ENCODE results near the gene TSPAN3.

TSPAN3 gene

DNA sequence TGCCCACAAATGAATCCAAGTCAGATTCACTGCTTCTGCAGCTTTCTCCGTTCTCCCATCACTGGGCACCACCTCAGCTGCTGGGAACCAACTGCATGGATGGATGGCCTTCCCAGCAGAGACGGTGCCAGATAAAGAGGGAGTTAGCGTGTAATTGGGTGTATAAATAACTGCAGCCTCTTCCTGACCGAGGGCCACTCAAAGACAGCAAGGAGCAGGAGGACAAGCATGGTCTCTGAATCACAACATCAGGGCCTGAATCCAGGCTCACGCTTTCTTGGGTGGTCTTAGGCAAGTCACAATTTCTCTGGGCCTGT, 31.7 kb downstream of the TSPAN3 start:
- no peak for DNase-seq (ENCODE audit: low spot score)
- H3K4ac ChIP-seq (ENCODE audit: low read length), result no peak overlapping the region
- H3K4me1 ChIP-seq (ENCODE audit: control insufficient read depth in 2 of 2, insufficient read depth in 1 of 2, low read depth in 1 of 2, low read length in 2 of 2), result peaks cover 0 to 6% of the 10 kb centered on the region in 2 donors
- no peak overlapping the region for H2BK120ac ChIP-seq (ENCODE audit: low read depth, low read length)
- no peak overlapping the region for H3K18ac ChIP-seq (ENCODE audit: low read length)
- no peak overlapping the region for H3K23ac ChIP-seq (ENCODE audit: low read depth, low read length, poor library complexity)
- no peaks in the 10 kb centered on the region for H3K9me3 ChIP-seq (replicated peaks in 1 of 2; ENCODE audit: control insufficient read depth in 2 of 2, insufficient read depth in 1 of 2, low read depth in 1 of 2, low read length in 2 of 2)
- no CpG with 5 or more reads among the region's 5 CpGs for WGBS, 2 donors (ENCODE audit: extremely low coverage in 2 of 2, insufficient read length in 2 of 2, insufficient replicate concordance in 1 of 2)
- H2BK12ac ChIP-seq (ENCODE audit: low read length), result no peak overlapping the region
- H3K79me1 ChIP-seq (ENCODE audit: low read depth, low read length), result peaks cover 9% of the 10 kb centered on the region
- no peak overlapping the region for H3K9ac ChIP-seq (ENCODE audit: low read depth, low read length, poor library complexity)
- no peak overlapping the region for H3K14ac ChIP-seq (ENCODE audit: low read length)
- no peak overlapping the region for H3K4me2 ChIP-seq (ENCODE audit: insufficient read depth, low read length, poor library complexity, severe bottlenecking)
- H2AK5ac ChIP-seq (ENCODE audit: low read depth, low read length), result no peak overlapping the region
- no peak overlapping the region for H2BK15ac ChIP-seq (ENCODE audit: low read length)
- H3K27me3 ChIP-seq (ENCODE audit: control insufficient read depth in 3 of 3, insufficient read depth in 3 of 3, low read depth in 1 of 3, low read length in 3 of 3), result no peaks in the 10 kb centered on the region
- no peak overlapping the region for H4K91ac ChIP-seq (ENCODE audit: low read depth, low read length, poor library complexity)
- H3K4me3 ChIP-seq (ENCODE audit: low read length in 2 of 2), result no peak overlapping the region
- no peak overlapping the region for H4K8ac ChIP-seq (ENCODE audit: low read depth, low read length)
- no peak overlapping the region for H2BK5ac ChIP-seq (ENCODE audit: low read length)
- H3K36me3 ChIP-seq (replicated peaks in 1 of 2; ENCODE audit: control insufficient read depth in 2 of 2, insufficient read depth in 2 of 2, low read length in 2 of 2), result peaks cover 26 to 53% of the 10 kb centered on the region in 2 donors
- H3K27ac ChIP-seq (replicated peaks; ENCODE audit: low read length), result no peak overlapping the region
- no peak overlapping the region for H2AFZ ChIP-seq (ENCODE audit: low read length)

DNA sequence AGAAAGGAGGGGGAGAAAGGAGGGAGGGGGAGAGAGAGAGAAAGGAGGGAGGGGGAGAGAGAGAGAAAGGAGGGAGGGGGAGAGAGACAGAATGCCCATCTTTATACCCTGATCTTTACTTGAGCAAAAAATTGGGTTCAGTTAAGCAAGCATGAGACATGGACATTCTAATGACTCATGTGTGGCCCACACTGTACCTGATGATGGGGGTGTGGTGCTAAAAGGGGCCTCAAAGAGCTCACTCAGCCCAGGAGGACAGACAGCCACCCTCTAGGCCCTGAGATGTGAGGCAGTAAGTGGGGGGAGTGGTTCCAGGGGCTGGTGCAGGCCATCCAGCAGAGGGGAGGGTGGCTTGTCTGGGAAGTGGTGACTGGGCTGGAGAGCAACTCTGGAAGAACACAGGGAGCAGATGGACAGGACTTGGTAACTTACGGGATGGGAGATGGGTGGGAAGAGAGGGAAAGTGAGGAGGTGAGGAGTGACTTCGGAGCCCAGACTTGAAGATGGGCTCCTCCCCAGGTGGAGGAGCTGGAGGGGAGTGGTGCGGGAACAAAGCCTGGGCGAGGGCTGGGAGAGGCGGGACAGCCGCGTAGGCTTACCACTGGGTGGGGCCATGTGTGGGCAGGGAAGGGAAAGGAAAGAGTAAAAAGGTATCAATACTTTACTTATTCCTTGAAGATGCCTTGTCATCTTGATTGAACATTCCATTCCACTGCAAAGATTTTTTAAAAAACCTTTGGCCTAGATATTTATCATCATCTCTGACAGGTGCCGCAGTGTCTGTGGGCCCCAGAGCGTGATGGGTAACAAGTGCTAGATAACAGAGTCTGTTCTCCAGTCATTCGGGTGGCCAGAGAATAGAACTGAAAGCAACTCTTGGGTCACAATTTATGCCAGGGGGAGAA, 32.3 kb downstream of the TSPAN3 start:
- WGBS, 2 donors (ENCODE audit: extremely low coverage in 2 of 2, insufficient read length in 2 of 2, insufficient replicate concordance in 1 of 2), result no CpG with 5 or more reads among the region's 10 CpGs
- Histone ChIP-seq H3K79me1 (ENCODE audit: low read depth, low read length) (peaks cover 9% of the 10 kb centered on the region), H2BK15ac (ENCODE audit: low read length) (no peak overlapping the region), H2BK120ac (ENCODE audit: low read depth, low read length) (no peak overlapping the region), H3K23ac (ENCODE audit: low read depth, low read length, poor library complexity) (no peak overlapping the region), H3K4me1 (ENCODE audit: control insufficient read depth in 2 of 2, insufficient read depth in 1 of 2, low read depth in 1 of 2, low read length in 2 of 2) (peaks cover 0 to 11% of the 10 kb centered on the region in 2 donors), H4K8ac (ENCODE audit: low read depth, low read length) (no peak overlapping the region), H2AFZ (ENCODE audit: low read length) (no peak overlapping the region), H3K27me3 (ENCODE audit: control insufficient read depth in 3 of 3, insufficient read depth in 3 of 3, low read depth in 1 of 3, low read length in 3 of 3) (no peaks in the 10 kb centered on the region), H3K4ac (ENCODE audit: low read length) (no peak overlapping the region), H3K4me3 (ENCODE audit: low read length in 2 of 2) (no peak overlapping the region), H2BK12ac (ENCODE audit: low read length) (no peak overlapping the region), H3K36me3 (replicated peaks in 1 of 2; ENCODE audit: control insufficient read depth in 2 of 2, insufficient read depth in 2 of 2, low read length in 2 of 2) (peaks cover 22 to 47% of the 10 kb centered on the region in 2 donors), H3K27ac (replicated peaks; ENCODE audit: low read length) (no peak overlapping the region), H3K9me3 (replicated peaks in 1 of 2; ENCODE audit: control insufficient read depth in 2 of 2, insufficient read depth in 1 of 2, low read depth in 1 of 2, low read length in 2 of 2) (no peaks in the 10 kb centered on the region), H3K14ac (ENCODE audit: low read length) (no peak overlapping the region), H2AK5ac (ENCODE audit: low read depth, low read length) (no peak overlapping the region), H3K9ac (ENCODE audit: low read depth, low read length, poor library complexity) (no peak overlapping the region), H3K18ac (ENCODE audit: low read length) (no peak overlapping the region), H4K91ac (ENCODE audit: low read depth, low read length, poor library complexity) (no peak overlapping the region), H3K4me2 (ENCODE audit: insufficient read depth, low read length, poor library complexity, severe bottlenecking) (no peak overlapping the region), H2BK5ac (ENCODE audit: low read length) (no peak overlapping the region)
- DNase-seq (ENCODE audit: low spot score), result no peak

DNA sequence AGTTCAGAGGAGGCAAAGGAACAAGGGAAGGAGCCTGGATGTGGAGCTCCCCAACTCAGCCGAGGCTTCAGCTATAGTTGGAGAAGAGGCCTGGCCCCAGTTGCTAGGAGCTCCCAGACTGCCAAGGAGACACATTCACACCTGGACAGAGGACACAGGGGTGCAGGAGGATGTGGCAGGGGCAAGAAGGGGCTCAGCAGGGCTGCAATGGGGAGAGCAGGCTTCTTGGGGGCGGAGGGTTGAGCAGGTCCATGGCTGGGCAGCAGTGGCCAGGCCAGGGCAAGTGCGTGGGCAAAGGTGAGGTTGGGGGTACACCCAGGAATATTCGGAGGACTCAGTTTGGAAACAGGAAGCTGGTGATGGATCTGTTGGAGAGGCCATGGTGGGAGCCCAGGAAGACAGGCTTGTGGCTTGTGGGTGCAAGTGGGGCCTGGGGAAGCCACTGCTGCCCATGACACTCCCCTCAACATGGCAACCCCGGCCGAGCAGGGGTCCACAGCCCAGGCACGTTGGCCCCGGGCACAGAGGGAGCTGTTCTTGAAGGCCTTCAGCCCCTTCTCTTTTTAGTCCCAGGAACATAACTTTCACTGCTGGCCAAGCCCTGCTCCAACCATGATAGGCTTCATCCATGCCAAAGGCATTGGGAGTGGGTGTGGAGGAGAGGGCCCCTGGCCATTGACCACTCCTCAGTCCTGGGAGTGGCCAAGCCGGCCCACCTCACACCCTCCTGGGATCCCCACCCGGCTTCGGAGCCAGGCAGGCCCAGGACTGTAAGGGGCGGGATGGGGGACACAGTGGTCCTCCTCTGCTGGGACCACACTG, 33.3 kb downstream of the TSPAN3 start:
- H2BK15ac ChIP-seq (ENCODE audit: low read length), result no peak overlapping the region
- H2BK120ac ChIP-seq (ENCODE audit: low read depth, low read length), result no peak overlapping the region
- H2AK5ac ChIP-seq (ENCODE audit: low read depth, low read length), result no peak overlapping the region
- no peak overlapping the region for H2AFZ ChIP-seq (ENCODE audit: low read length)
- peak overlapping the region; percentile 13 for H3K18ac ChIP-seq (ENCODE audit: low read length)
- H3K4me1 ChIP-seq (ENCODE audit: control insufficient read depth in 2 of 2, insufficient read depth in 1 of 2, low read depth in 1 of 2, low read length in 2 of 2), result peaks cover 0 to 11% of the 10 kb centered on the region in 2 donors
- peaks cover 16 to 37% of the 10 kb centered on the region in 2 donors for H3K36me3 ChIP-seq (replicated peaks in 1 of 2; ENCODE audit: control insufficient read depth in 2 of 2, insufficient read depth in 2 of 2, low read length in 2 of 2)
- no peak overlapping the region for H3K27ac ChIP-seq (replicated peaks; ENCODE audit: low read length)
- no peaks in the 10 kb centered on the region for H3K9me3 ChIP-seq (replicated peaks in 1 of 2; ENCODE audit: control insufficient read depth in 2 of 2, insufficient read depth in 1 of 2, low read depth in 1 of 2, low read length in 2 of 2)
- no peak overlapping the region for H2BK12ac ChIP-seq (ENCODE audit: low read length)
- H3K79me1 ChIP-seq (ENCODE audit: low read depth, low read length), result peaks cover 9% of the 10 kb centered on the region
- peak overlapping the region; percentile 8 for H3K23ac ChIP-seq (ENCODE audit: low read depth, low read length, poor library complexity)
- peak overlapping the region; percentile 0 for H3K4me2 ChIP-seq (ENCODE audit: insufficient read depth, low read length, poor library complexity, severe bottlenecking)
- H2BK5ac ChIP-seq (ENCODE audit: low read length), result peak overlapping the region; percentile 82
- WGBS, 2 donors (ENCODE audit: extremely low coverage in 2 of 2, insufficient read length in 2 of 2, insufficient replicate concordance in 1 of 2), result no CpG with 5 or more reads among the region's 12 CpGs
- peak overlapping the region; percentile 31 for H3K14ac ChIP-seq (ENCODE audit: low read length)
- peak overlapping the region in 1 of 2 donors; percentile 22 for H3K4me3 ChIP-seq (ENCODE audit: low read length in 2 of 2)
- no peak overlapping the region for H3K4ac ChIP-seq (ENCODE audit: low read length)
- H4K91ac ChIP-seq (ENCODE audit: low read depth, low read length, poor library complexity), result no peak overlapping the region
- no peaks in the 10 kb centered on the region for H3K27me3 ChIP-seq (ENCODE audit: control insufficient read depth in 3 of 3, insufficient read depth in 3 of 3, low read depth in 1 of 3, low read length in 3 of 3)
- no peak overlapping the region for H4K8ac ChIP-seq (ENCODE audit: low read depth, low read length)
- no peak for DNase-seq (ENCODE audit: low spot score)
- H3K9ac ChIP-seq (ENCODE audit: low read depth, low read length, poor library complexity), result no peak overlapping the region

Data from neuronal stem cell (in vitro differentiated cells).